GM18907 (cell line): ENCODE results near the gene NBR1.
A peak's percentile ranks its signal among the peaks of the same experiment; 100 is the strongest.
"Not testable (repeated sequence)": the region's sequence is repeated elsewhere in the genome, so short reads cannot be mapped to it uniquely, and the experiment has no call there.

Experiments
- ATAC-seq: cut with Tn5 transposase; IDR thresholded peaks from one replicate; pipeline ENCODE4 v1.9.1; 2021; ENCODE audit warnings: mild to moderate bottlenecking, moderate library complexity; ENCODE audit not compliant: unreplicated experiment

NBR1 gene, protein sequence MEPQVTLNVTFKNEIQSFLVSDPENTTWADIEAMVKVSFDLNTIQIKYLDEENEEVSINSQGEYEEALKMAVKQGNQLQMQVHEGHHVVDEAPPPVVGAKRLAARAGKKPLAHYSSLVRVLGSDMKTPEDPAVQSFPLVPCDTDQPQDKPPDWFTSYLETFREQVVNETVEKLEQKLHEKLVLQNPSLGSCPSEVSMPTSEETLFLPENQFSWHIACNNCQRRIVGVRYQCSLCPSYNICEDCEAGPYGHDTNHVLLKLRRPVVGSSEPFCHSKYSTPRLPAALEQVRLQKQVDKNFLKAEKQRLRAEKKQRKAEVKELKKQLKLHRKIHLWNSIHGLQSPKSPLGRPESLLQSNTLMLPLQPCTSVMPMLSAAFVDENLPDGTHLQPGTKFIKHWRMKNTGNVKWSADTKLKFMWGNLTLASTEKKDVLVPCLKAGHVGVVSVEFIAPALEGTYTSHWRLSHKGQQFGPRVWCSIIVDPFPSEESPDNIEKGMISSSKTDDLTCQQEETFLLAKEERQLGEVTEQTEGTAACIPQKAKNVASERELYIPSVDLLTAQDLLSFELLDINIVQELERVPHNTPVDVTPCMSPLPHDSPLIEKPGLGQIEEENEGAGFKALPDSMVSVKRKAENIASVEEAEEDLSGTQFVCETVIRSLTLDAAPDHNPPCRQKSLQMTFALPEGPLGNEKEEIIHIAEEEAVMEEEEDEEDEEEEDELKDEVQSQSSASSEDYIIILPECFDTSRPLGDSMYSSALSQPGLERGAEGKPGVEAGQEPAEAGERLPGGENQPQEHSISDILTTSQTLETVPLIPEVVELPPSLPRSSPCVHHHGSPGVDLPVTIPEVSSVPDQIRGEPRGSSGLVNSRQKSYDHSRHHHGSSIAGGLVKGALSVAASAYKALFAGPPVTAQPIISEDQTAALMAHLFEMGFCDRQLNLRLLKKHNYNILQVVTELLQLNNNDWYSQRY

DNA sequence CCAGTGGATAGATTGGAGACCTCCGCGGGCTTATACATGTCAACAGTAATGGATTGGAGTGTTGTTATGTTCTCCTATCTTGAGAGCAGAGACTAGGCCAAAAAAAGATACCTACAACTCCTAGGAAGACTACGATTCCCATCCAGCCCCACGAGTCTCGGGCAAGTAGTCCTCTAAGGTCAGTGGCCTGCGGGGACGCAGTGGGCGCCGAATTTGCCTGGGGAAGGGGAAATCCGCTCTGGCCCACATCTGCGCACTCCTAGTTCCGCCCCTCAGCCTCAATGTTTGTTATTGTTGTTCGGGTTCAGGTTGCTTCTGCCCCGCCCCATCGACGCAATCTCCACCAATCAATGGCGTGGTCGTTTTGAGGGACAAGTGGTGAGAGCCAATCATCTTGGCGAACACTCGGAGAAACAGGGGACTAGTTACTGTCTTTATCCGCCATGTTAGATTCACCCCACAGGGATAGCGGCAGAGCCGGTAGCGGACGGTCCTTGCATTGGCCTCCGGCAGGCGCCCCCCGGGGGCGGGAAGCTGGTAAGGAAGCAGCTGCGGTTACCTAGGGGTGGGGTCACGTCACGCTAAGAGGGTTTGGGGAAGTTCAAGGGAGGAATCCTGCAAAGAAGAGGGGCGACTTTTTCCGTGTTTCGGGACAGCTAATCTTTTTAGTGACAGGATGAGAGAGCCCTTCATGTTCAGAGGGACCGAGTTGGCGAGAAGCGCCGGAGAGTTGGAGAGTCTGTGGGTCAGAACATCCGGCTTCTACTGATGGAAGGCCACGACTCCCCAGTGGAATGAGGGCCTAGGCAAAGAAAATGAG is at the start of gene NBR1:
Gene NBR1 (plus strand): TSS at position 449 of the 820 bp plus-strand sequence. CDS start 4,586 bp downstream, outside the sequence.
- ATAC-seq: peak; percentile 83

DNA sequence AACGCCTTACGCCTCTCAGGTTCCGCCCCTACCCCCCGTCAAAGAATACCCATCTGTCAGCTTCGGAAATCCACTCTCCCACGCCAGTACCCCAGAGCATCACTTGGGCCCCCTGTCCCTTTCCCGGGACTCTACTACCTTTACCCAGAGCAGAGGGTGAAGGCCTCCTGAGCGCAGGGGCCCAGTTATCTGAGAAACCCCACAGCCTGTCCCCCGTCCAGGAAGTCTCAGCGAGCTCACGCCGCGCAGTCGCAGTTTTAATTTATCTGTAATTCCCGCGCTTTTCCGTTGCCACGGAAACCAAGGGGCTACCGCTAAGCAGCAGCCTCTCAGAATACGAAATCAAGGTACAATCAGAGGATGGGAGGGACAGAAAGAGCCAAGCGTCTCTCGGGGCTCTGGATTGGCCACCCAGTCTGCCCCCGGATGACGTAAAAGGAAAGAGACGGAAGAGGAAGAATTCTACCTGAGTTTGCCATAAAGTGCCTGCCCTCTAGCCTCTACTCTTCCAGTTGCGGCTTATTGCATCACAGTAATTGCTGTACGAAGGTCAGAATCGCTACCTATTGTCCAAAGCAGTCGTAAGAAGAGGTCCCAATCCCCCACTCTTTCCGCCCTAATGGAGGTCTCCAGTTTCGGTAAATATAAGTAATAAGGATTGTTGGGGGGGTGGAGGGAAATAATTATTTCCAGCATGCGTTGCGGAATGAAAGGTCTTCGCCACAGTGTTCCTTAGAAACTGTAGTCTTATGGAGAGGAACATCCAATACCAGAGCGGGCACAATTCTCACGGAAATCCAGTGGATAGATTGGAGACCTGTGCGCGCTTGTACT is 45.7 kb upstream of the NBR1 start, which contains the start of gene BRCA1:
Gene BRCA1 (minus strand): TSS at position 232 of the 834 bp plus-strand sequence. CDS start 1,268 bp downstream, outside the sequence.
- peak; percentile 94 for ATAC-seq

DNA sequence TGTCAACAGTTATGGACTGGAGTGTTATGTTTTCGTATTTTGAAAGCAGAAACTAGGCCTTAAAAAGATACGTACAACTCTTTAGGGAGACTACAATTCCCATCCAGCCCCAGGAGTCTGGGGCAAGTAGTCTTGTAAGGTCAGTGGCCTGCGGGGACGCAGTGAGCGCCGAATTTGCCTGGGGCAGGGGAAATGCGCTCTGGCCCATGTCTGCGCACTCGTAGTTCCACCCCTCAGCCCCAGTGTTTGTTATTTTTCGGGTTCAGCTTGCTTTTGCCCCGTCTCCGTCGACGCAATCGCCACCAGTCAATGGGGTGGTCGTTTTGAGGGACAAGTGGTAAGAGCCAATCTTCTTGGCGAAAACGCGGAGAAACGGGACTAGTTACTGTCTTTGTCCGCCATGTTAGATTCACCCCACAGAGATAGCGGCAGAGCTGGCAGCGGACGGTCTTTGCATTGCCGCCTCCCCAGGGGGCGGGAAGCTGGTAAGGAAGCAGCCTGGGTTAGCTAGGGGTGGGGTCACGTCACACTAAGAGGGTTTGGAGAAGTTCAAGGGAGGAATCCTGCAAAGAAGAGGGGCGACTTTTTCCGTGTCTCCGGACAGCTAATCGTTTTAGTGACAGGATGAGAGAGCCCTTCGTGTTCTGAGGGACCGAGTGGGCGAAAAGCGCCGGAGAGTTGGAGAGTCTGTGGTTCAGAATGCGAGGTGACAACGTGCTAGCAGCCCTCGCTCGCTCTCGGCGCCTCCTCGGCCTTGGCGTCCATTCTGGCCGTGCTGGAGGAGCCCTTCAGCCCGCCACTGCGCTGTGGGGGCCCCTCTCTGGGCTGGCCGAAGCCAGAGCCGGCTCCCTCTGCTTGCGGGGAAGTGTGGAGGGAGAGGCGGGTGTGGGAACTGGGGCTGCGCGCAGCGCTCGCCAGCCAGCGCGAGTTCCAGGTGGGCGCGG is 44.8 kb upstream of the NBR1 start:
- no peak for ATAC-seq

DNA sequence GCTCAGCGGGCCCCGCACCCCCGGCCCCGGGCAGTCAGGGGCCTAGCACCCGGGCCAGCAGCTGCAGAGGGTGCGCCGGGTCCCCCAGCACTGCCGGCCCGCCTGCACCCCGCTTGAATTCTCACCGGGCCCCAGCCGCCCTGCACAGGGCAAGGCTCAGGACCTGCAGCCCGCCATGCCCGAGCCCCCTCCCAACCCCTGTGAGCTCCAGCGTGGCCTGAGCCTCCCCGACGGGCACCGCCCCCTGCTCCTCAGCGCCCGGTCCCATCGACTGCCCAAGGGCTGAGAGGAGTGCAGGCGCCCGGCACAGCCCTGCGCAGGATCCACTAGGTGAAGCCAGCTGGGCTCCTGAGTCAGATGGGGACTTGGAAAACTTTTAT is 44.1 kb upstream of the NBR1 start:
- no peak for ATAC-seq

DNA sequence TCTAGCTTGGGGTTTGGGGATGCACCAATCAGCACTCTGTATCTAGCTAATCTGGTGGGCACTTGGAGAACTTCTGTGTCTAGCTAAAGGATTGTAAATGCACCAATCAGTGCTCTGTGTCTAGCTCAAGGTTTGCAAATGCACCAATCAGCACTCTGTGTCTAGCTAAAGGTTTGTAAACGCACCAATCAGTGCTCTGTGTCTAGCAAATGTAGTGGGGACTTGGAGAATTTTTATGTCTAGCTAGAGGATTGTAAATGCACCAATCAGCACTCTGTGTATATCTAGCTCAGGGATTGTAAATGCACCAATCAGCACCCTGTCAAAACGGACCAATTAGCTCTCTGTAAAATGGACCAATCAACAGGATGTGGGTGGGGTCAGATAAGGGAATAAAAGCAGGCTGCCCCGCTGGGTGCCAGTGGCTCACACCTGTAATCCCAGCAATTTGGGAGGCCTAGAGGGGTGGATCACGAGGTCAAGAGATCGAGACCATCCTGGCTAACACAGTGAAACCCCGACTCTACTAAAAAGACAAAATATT is 43.6 kb upstream of the NBR1 start:
- ATAC-seq: not testable (repeated sequence)

DNA sequence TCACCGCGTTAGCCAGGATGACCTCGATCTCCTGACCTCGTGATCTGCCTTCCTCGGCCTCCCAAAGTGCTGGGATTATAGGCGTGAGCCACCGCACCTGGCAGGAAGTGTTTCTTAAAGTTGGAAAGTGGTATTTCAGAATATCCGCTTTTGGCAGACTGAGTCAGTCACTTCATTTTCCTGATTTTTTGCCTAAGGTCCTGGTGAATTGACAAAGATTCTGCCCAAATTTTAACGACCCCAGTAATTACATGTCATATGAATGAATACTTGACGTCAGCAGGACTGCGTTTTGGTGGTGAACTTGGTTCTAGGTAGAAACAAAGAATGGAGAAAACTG is 41.4 kb upstream of the NBR1 start:
- ATAC-seq: no peak

DNA sequence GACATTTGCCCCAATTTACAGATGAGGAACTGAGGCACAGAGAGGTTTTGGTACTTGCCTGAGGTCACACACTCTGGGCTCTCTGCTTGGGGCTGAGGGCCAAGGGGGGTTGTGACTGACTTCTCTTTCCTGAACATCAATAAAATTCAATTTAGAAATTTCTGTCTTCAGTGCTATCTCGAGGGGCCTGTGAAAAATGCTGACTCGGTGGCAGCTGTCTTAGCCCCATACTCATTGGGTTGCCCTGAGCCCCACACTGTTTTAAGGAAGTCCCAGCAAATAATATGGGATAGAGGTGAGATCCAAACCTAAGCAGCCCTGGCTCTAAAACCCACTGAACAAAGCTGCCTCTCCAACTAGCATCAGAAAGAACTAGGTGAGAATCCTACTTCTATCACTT is 38.9 kb upstream of the NBR1 start:
- no peak for ATAC-seq

DNA sequence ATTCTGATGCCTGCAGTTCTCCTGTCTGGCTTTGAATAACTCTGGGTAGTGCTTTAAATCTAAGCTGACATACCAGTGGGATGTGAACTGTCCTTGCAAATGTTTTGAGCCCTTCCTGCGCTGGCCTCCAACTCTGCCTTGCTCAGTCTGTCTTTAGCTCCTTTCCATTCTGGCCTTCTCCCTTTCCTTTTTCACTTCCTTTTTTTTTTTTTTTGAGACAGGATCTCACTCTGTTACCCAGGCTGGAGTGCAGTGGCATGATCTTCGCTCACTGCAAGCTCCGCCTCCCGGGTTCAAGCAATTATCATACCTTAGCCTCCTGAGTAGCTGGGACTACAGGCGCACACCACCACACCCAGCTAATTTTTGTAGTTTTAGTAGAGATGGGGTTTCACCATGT is 37.6 kb upstream of the NBR1 start:
- ATAC-seq: not testable (repeated sequence)

DNA sequence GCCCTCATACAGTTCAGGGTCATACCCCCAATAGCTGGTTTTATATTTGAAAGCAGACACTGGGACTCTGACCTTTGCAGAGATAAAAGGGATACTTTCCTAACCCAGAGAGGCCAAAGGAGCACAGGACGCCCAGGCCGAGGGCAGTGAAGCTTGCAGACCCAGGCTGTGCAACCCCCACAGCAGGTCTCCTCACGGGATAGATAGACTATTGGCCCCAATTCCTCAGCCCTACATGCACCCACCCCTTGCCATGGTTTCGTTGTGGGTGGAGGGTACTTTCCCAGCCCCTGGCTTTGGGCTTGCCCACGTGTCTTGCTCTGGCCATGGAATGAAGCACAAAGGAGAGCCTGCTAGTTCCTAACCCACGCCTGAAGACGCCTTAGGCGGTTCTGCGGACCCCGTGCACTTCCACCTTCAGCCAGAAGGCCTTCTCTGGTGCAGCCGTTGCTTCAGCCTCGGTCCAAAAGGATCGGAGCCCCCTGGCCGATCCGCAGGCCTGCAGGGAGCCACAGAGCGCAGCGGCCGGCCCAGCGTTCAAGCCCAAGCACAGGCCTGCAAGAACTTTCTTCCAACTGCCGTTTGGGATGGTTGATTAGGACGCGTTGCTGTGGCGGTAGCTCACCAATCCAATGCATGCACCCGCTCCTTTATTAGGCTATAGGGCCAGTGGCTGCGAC is 36.1 kb upstream of the NBR1 start:
- no peak for ATAC-seq

DNA sequence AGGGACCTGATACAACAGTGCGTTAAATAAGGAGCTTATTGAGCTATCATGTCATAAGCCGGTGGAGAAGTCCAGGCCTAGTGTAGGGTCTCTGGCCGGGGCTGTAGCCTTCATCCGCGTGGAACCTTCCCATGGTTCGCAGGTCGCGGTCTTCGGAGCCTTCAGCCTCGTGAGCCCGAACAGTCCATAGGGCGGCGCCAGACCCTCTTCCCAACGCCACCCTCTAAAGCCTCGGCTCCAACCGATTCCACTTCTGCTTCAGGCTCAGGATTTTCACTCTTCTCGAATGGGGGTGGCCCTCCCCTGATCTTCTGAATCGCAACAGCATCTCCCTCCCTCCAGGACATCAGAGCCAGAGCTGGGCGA is 35.6 kb upstream of the NBR1 start:
- ATAC-seq: no peak

DNA sequence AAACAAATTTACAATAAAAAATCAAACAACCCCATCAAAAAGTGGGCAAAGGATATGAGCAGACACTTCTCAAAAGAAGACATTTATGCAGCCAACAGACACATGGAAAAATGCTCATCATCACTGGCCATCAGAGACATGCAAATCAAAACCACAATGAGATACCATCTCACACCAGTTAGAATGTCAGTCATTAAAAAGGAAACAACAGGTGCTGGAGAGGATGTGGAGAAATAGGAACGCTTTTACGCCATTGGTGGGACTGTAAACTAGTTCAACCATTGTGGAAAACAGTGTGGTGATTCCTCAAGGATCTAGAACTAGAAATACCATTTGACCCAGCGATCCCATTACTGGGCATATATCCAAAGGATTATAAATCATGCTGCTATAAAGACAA is 34.4 kb upstream of the NBR1 start:
- not testable (repeated sequence) for ATAC-seq

DNA sequence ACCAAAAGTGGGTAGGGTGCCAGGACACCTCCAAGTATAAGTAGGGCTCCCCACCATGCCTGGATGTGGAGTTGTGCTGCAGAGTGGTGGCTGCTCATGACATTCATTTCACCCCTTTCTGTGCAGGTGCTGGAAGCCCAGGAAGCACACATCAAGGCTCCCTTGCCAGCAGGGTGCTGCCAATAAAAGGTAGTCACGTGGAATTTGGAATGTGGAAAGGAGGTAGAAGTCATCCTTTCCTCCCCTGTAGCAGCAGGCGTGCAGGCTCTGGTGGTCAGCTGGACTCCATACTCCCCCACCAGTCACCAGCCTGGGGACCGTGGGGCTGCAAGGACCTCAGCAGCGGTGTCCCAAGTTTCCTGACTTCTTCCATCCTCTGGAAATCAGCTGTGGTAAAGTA is 32.5 kb upstream of the NBR1 start:
- ATAC-seq: not testable (repeated sequence)

DNA sequence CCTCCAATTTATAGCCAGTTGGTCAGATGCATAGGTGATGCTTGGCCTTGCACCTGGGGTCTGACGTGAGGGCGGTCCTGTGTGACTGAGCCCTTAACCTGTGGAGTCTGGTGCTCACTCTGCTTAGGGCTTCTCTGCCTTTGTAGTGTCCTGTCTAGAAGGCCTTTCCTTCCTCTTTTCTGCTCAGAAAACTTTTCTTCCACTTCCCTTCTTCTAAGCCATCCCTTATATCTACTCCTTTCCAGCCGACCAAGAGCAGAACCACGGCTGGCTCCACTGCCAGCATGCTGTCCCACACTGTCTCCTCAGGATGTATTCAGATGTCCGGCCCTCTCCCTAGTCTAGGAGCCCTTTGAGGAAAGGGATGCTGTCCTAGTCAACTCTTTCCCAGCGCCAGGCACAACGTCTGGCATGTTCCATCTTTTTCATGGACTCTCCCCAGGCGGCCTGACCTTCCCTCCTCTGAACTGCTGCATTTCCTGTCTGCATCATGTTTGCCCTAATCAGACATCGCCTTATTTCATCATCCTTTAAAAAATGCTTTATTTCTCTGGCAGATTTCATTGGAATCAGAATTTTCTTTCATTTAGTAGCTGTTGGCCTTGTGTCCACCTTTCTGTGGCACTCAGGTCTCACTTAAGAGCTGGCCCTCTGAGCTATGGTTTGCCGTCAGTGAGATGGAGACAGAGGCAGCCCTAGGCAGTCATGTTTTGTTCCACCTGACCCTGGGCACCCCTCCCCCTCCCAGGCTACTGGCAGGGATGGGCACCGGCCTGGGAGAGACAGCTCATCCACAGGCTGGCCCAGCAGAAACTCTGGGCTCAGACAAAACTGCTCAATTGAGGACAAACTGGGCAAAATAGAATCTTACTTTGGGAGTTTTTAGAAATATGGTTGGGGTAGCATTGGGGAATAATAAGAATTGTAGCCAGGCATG is 30.4 kb upstream of the NBR1 start:
- no peak for ATAC-seq

DNA sequence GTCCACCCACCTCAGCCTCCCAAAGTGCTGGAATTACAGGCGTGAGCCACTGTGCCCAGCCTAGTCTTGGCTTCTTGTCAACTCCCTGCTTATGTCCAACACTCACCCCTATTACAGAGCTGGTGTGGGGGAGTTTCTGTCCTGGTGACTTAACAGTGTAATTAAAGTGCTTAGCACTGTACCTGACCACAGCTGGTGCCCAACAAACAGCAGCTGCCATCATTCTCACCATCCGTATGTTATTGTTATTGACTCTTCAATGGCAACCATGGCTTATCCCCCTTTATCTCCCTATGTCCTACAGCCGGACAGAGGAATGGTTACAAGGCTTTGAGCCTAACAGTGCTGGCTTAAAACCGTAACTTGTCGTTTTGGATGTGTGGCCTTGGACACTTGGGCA is 28.9 kb upstream of the NBR1 start:
- ATAC-seq: no peak

DNA sequence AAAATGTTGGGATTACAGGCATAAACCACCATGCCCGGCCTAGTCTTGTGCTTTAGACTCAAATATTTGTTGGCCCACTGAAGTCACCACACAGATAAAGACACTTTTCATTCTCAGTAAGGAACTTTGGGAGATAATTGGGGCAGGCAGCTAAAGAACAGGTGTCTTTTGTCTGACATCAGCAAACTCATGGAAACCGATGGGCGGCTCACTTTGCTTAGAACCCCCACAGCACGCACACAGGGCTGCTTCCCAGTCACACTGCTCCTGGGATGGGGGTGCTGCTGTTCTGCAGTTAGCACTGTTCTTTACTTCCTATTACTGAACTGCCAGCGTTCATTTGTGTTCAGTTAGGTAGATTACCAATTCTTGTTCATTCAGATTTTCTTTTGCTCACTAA is 27.8 kb upstream of the NBR1 start:
- ATAC-seq: no peak

DNA sequence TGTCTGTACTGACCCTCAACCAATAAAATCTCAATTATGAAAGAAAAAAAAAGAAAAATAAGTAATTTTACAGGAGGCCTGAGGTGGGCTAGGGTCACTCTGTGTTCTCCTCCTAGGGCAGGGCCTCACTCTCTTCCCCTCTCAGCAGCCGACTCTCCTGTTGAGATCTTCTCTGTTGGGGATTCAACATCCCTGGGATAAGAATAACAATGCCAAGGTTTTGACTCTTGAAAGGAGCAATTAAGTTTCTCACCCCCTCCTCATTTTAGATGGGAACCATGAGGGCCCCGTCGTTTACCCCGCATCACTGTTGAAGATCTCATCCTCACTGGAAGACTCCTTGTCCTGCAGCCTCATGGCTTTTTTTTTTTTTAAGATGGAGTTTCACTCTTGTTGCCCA is 24.4 kb upstream of the NBR1 start:
- no peak for ATAC-seq

DNA sequence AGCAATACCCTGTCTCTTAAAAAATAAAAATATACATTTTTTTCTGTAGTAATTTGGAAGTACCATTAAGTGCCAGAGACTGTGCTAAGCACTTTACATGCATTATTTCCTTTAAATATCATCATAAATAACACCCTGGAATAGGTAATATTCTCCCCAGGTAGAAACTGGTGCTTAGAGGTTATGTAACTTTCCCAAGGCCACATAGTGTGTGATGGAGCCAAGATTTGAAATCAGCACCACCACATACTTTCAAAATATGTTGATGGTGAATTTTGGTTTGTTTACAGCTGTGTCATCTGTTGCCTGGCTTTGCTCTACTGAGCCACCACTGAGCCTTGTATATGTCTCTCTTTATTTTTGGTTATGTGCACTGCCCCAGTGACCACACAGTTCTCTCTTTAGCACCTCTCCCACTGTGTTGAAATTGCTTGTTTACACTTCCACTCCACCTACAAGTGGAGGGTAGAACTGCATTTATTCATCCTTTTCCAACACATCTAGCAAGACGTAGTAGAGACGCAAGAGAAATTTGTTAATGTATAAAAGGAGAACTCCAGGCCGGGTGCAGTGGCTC is 19.0 kb upstream of the NBR1 start:
- ATAC-seq: no peak
